Measurements from ENCODE around the gene SMIM41. TPM values are rescaled to one million over a fixed set of nuclear protein-coding genes. Genes with fewer than 3 reads are reported as not detected.

SMIM41 gene
- polyA plus RNA-seq, 1 donor from 2014 or later = not detected

DNA sequence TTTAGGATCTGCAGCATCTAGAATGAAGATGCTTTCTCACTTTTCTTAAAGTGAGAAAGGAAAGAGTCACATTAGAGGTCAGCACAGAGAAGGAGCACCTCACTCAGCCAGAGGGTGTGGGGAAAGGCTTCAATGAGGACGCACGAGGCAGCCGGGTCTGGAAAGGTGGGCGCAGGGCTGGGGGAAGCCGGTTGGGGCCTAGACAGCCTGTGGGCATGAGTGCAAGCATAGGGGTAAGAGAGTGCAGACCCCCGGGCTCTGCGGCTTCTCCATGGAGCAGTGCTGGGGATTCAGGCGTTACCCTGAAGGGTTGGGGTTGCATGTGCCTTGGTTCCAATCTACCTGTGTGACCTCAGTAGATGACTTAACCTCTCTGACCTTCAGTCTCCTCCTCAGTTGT lies 62.4 kb downstream of the SMIM41 start:
- Histone ChIP-seq H3K36me3 (ENCODE audit: insufficient read depth, low read length) (no peaks in the 10 kb centered on the region), H3K27me3 (ENCODE audit: insufficient read depth, low read depth, low read length) (no peaks in the 10 kb centered on the region), H3F3A (ENCODE audit: insufficient read depth, low read length, poor library complexity, severe bottlenecking) (no peaks in the 10 kb centered on the region), H3K9ac (ENCODE audit: low read length) (no peak overlapping the region), H3K9me2 (ENCODE audit: insufficient read depth, low read length) (no peaks in the 10 kb centered on the region), H4K20me1 (ENCODE audit: insufficient read depth) (no peaks in the 10 kb centered on the region), H3K9me3 (ENCODE audit: low read length) (no peaks in the 10 kb centered on the region), H3K27ac (ENCODE audit: low read length) (no peak overlapping the region), H3K79me2 (replicated peaks; ENCODE audit: insufficient read depth, low read length) (no peaks in the 10 kb centered on the region), H3K4me2 (ENCODE audit: low read length) (no peak overlapping the region), H3K4me3 (ENCODE audit: low read length) (no peak overlapping the region), H2AFZ (ENCODE audit: low read depth, low read length) (no peak overlapping the region)
- no peak for TF ChIP-seq POLR2AphosphoS5 (IDR thresholded peaks at IDR 0.05)
- TF ChIP-seq, protein P1, sequence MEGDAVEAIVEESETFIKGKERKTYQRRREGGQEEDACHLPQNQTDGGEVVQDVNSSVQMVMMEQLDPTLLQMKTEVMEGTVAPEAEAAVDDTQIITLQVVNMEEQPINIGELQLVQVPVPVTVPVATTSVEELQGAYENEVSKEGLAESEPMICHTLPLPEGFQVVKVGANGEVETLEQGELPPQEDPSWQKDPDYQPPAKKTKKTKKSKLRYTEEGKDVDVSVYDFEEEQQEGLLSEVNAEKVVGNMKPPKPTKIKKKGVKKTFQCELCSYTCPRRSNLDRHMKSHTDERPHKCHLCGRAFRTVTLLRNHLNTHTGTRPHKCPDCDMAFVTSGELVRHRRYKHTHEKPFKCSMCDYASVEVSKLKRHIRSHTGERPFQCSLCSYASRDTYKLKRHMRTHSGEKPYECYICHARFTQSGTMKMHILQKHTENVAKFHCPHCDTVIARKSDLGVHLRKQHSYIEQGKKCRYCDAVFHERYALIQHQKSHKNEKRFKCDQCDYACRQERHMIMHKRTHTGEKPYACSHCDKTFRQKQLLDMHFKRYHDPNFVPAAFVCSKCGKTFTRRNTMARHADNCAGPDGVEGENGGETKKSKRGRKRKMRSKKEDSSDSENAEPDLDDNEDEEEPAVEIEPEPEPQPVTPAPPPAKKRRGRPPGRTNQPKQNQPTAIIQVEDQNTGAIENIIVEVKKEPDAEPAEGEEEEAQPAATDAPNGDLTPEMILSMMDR (IDR thresholded peaks at IDR 0.05; ENCODE audit: poor library complexity, severe bottlenecking) = no peak

DNA sequence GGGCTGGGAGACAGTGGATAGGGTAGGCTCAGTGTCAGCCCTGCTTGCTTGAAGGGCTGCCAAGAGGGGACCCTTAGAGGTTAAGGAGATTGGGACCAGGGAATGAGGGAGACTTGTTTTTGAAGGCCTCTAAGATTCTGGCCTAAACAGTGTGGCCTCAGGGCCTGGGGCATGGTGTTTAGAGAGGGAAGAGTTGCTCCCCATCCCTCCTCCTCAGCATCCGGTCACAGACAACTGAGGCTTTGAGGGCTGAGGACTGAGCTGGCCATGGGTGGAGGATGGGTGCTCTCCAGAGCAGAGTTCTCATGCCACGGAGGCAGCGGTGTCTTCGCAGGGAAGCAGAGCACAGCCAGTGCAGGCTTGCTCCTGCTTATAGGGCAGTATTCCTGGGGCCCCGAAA lies 62.9 kb downstream of the SMIM41 start:
- Histone ChIP-seq H3K9me2 (ENCODE audit: insufficient read depth, low read length) (no peaks in the 10 kb centered on the region), H3K79me2 (replicated peaks; ENCODE audit: insufficient read depth, low read length) (no peaks in the 10 kb centered on the region), H3K27ac (ENCODE audit: low read length) (no peak overlapping the region), H3K4me3 (ENCODE audit: low read length) (no peak overlapping the region), H3K36me3 (ENCODE audit: insufficient read depth, low read length) (no peaks in the 10 kb centered on the region), H4K20me1 (ENCODE audit: insufficient read depth) (no peaks in the 10 kb centered on the region), H3K27me3 (ENCODE audit: insufficient read depth, low read depth, low read length) (no peaks in the 10 kb centered on the region), H3K9ac (ENCODE audit: low read length) (no peak overlapping the region), H3F3A (ENCODE audit: insufficient read depth, low read length, poor library complexity, severe bottlenecking) (no peaks in the 10 kb centered on the region), H3K4me2 (ENCODE audit: low read length) (no peak overlapping the region), H2AFZ (ENCODE audit: low read depth, low read length) (no peak overlapping the region), H3K9me3 (ENCODE audit: low read length) (no peaks in the 10 kb centered on the region)
- TF ChIP-seq, protein P1 (IDR thresholded peaks at IDR 0.05; ENCODE audit: poor library complexity, severe bottlenecking) = no peak
- TF ChIP-seq TAF1 (IDR thresholded peaks at IDR 0.05; ENCODE audit: low read depth) (no peak), EP300 (conservative IDR thresholded peaks at IDR 0.05; ENCODE audit: poor library complexity, severe bottlenecking) (no peak), SMC3 (conservative IDR thresholded peaks at IDR 0.05; ENCODE audit: poor library complexity) (no peak), POLR2AphosphoS5 (IDR thresholded peaks at IDR 0.05) (no peak), EZH2 (IDR thresholded peaks at IDR 0.05; ENCODE audit: borderline replicate concordance, insufficient read depth, low read length, poor library complexity, severe bottlenecking) (no peak), MXI1 (conservative IDR thresholded peaks at IDR 0.05; ENCODE audit: poor library complexity, severe bottlenecking) (no peak), RAD21 (conservative IDR thresholded peaks at IDR 0.05) (no peak)
- TF ChIP-seq, protein P2, sequence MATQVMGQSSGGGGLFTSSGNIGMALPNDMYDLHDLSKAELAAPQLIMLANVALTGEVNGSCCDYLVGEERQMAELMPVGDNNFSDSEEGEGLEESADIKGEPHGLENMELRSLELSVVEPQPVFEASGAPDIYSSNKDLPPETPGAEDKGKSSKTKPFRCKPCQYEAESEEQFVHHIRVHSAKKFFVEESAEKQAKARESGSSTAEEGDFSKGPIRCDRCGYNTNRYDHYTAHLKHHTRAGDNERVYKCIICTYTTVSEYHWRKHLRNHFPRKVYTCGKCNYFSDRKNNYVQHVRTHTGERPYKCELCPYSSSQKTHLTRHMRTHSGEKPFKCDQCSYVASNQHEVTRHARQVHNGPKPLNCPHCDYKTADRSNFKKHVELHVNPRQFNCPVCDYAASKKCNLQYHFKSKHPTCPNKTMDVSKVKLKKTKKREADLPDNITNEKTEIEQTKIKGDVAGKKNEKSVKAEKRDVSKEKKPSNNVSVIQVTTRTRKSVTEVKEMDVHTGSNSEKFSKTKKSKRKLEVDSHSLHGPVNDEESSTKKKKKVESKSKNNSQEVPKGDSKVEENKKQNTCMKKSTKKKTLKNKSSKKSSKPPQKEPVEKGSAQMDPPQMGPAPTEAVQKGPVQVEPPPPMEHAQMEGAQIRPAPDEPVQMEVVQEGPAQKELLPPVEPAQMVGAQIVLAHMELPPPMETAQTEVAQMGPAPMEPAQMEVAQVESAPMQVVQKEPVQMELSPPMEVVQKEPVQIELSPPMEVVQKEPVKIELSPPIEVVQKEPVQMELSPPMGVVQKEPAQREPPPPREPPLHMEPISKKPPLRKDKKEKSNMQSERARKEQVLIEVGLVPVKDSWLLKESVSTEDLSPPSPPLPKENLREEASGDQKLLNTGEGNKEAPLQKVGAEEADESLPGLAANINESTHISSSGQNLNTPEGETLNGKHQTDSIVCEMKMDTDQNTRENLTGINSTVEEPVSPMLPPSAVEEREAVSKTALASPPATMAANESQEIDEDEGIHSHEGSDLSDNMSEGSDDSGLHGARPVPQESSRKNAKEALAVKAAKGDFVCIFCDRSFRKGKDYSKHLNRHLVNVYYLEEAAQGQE (IDR thresholded peaks at IDR 0.05; ENCODE audit: borderline replicate concordance) = no peak
